ENCODE measurements around the gene PRPF39. TPM values are rescaled to one million over a fixed set of nuclear protein-coding genes. Genes with fewer than 3 reads are reported as not detected.
A peak's percentile ranks its signal among the peaks of the same experiment; 100 is the strongest.

The PRPF39 gene
- total and polyA plus RNA-seq, 10 of the 15 experiments (the other 5 are each of a cell fraction or from before 2014, with no cell fraction given): 22.1 to 91.7 (median 36.9) TPM

GRCh38 chr14:45083976-45084722 lies at the start of gene PRPF39 (continued):
- TF ChIP-seq ZNF592 (IDR thresholded peaks at IDR 0.05): no peak
- peak; percentile 86 for TF ChIP-seq ZNF687 (IDR thresholded peaks at IDR 0.05)
- no peak for TF ChIP-seq SREBF1 (IDR thresholded peaks at IDR 0.05; ENCODE audit: low read length)
- TF ChIP-seq ELK1 (IDR thresholded peaks at IDR 0.05; ENCODE audit: low read depth, low read length): no peak
- no peak for TF ChIP-seq KDM1A (IDR thresholded peaks at IDR 0.05; ENCODE audit: borderline replicate concordance)
- no peak for TF ChIP-seq MTA3 (IDR thresholded peaks at IDR 0.05; ENCODE audit: borderline replicate concordance, low read length)
- TF ChIP-seq NFXL1 (IDR thresholded peaks at IDR 0.05; ENCODE audit: borderline replicate concordance): no peak
- TF ChIP-seq FOXK2 (IDR thresholded peaks at IDR 0.05): no peak
- TF ChIP-seq USF2 (IDR thresholded peaks at IDR 0.05; ENCODE audit: borderline replicate concordance, low read depth, low read length): peak; percentile 65
- TF ChIP-seq MAX (IDR thresholded peaks at IDR 0.05; ENCODE audit: low read depth, low read length): peak; percentile 84; the same call in 1 of the 2 replicates
- no peak for TF ChIP-seq SUPT20H (IDR thresholded peaks at IDR 0.05; ENCODE audit: borderline replicate concordance, control insufficient read depth, low read depth, low read length)
- TF ChIP-seq CBFB (IDR thresholded peaks at IDR 0.05; ENCODE audit: low read depth): peak; percentile 66; the same call in 1 of the 2 replicates
- no peak for TF ChIP-seq EZH2 (IDR thresholded peaks at IDR 0.05; ENCODE audit: borderline replicate concordance, control insufficient read depth, low read depth, low read length)
- TF ChIP-seq TAF1 (IDR thresholded peaks at IDR 0.05; ENCODE audit: borderline replicate concordance, low read depth, low read length): peak; percentile 67; the same call in 1 of the 2 replicates
- TF ChIP-seq CHD4 (IDR thresholded peaks at IDR 0.05): no peak
- TF ChIP-seq NBN (IDR thresholded peaks at IDR 0.05): 0 out of 2 replicates have a peak, but pooled peaks have one; percentile 46
- peak; percentile 35; the same call in 1 of the 2 replicates for TF ChIP-seq RUNX3 (IDR thresholded peaks at IDR 0.05; ENCODE audit: low read length)
- peak; percentile 78; the same call in 1 of the 2 replicates for TF ChIP-seq PAX5 (IDR thresholded peaks at IDR 0.05; ENCODE audit: borderline replicate concordance, low read depth, low read length)
- TF ChIP-seq POLR2AphosphoS2 (IDR thresholded peaks at IDR 0.05; ENCODE audit: low read depth, low read length): peak; percentile 86; the same call in 1 of the 2 replicates
